NT2/D1 (cell line): ENCODE results near the gene FBRSL1.

Experiments
- SUZ12 ChIP-seq: IDR thresholded peaks from 2 replicates; pipeline ENCODE4 v1.6.1; 2011; ENCODE audit not compliant: insufficient read length, insufficient read depth; ENCODE audit errors: extremely low read depth
- YY1 ChIP-seq: IDR thresholded peaks from 2 replicates; pipeline ENCODE4 v1.6.1; 2011; ENCODE audit not compliant: insufficient read length, insufficient read depth
- ZNF274 ChIP-seq: IDR thresholded peaks from 2 replicates; pipeline ENCODE4 v1.6.1; 2011; ENCODE audit warnings: mild to moderate bottlenecking, low read depth, low read length

DNA sequence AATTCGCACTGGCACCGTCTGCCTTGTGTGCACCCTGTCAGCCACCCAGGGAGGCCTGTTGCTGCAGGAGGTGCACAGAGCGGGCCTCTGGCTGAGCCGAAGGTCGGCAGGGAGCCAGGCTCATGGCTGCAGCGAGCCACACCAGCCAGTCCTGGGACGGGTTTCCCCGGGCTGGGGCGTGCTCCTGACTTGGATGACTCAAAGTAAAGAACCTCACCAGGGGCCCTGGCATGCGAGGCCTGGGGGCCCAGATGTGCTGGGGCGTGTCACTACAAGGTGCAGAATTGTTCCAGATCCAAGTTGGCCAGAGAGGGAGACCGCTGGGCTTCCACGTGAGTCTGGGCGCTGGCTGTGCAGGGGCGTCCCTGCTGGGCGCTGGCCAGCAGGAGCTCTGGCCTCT lies 34.5 kb downstream of the FBRSL1 start:
- TF ChIP-seq ZNF274 (no peak), YY1 (no peak), SUZ12 (no peak)
